K562 (cell line): ENCODE data around the gene DUSP19. TPM values are rescaled to one million over a fixed set of nuclear protein-coding genes. Genes with fewer than 3 reads are reported as not detected.
A peak's percentile ranks its signal among the peaks of the same experiment; 100 is the strongest.

Experiments
- ATAC-seq: fragments of 200-7000 bp; cut with Tn5 transposase; 3 replicates; pipeline ENCODE4 v1.9.1; 2020; ENCODE audit warnings: moderate library complexity
- BruUV-seq: library from RNA; stranded (reverse); fragments of 400-500 nt; replicated peaks from 2 replicates; lab custom pipeline; 2021; lab: Mats Ljungman, UMichigan
- CTCF ChIA-PET: fragments of 300-600 bp; formaldehyde crosslinking; extraction: SDS; loops from one replicate; lab custom pipeline; 2021; ENCODE audit warnings: low intra/inter-chr PET ratio; lab: Yijun Ruan, JAX
- POLR2A ChIA-PET: fragments of 300-600, 350-650 bp; sonication (Branson Sonifier 250); formaldehyde crosslinking; extraction: SDS; loops from one replicate; lab custom pipeline; 2021; ENCODE audit warnings: antibody characterized with exemption, inconsistent platforms; lab: Yijun Ruan, JAX
- DNase-seq, 4 experiments: peaks; one replicate each; pipeline versions ENCODE4 v3.0.0 to v3.0.0-alpha.2; 2011 to 2018; ENCODE audit warnings: low spot score in 3 of 4, mixed read lengths in 3 of 4; ENCODE audit errors: extremely low read depth in 1 of 4
- FAIRE-seq: peaks from 2 replicates; lab custom pipeline; 2011; peaks lifted over from hg19 to GRCh38; lab: Jason Lieb, UNC
- H2AFZ ChIP-seq: 2 replicates; pipeline ENCODE4 v1.6.0; 2011; ENCODE audit warnings: low read depth, low read length, control low read depth, inconsistent platforms
- H3K27ac ChIP-seq: fragments of 200-600 bp; 3 replicates; pipeline ENCODE4 v1.8.0; 2011; ENCODE audit warnings: low read depth, mild to moderate bottlenecking, control low read depth, inconsistent platforms, low read length, moderate library complexity, mixed read lengths; ENCODE audit errors: extremely low read depth
- H3K27me3 ChIP-seq, 2 experiments: fragments of 300-600 bp in 1 of 2; 2 replicates in 1 of 2; 3 replicates in 1 of 2; pipeline versions ENCODE4 v1.6.0 to v1.8.0; 2011; ENCODE audit warnings: inconsistent platforms in 2 of 2, low read length in 2 of 2, mild to moderate bottlenecking in 1 of 2, mixed read lengths in 1 of 2, moderate library complexity in 1 of 2; ENCODE audit not compliant: control insufficient read depth in 2 of 2, insufficient read depth in 2 of 2
- H3K36me3 ChIP-seq: fragments of 300-600 bp; 3 replicates; pipeline ENCODE4 v1.8.0; 2011; ENCODE audit warnings: mild to moderate bottlenecking, low read length, inconsistent platforms; ENCODE audit not compliant: control insufficient read depth, insufficient read depth
- H3K4me1 ChIP-seq, 2 experiments: fragments of 200-600 bp in 1 of 2; replicated peaks in 1 of 2; 2 replicates in 1 of 2; 3 replicates in 1 of 2; pipeline versions ENCODE4 v1.5.1 to v1.8.0; 2011; ENCODE audit warnings: inconsistent platforms in 2 of 2, low read length in 2 of 2, mild to moderate bottlenecking in 1 of 2, mixed read lengths in 1 of 2, moderate library complexity in 1 of 2; ENCODE audit not compliant: control insufficient read depth in 2 of 2, insufficient read depth in 2 of 2
- H3K4me2 ChIP-seq: 2 replicates; pipeline ENCODE4 v1.6.1; 2011; ENCODE audit warnings: low read length, control low read depth, inconsistent platforms, mixed read lengths; ENCODE audit not compliant: insufficient read depth
- H3K4me3 ChIP-seq: fragments of 200-600 bp; sonication (generic), shearing (Covaris generic); 2 replicates; pipeline ENCODE4 v1.5.1; 2016; ENCODE audit warnings: control low read depth, inconsistent platforms
- H3K79me2 ChIP-seq: fragments of 200-600 bp; 3 replicates; pipeline ENCODE4 v1.8.0; 2011; ENCODE audit warnings: low read length, inconsistent platforms; ENCODE audit not compliant: control insufficient read depth, insufficient read depth
- H3K9ac ChIP-seq, 2 experiments: 2 replicates each; pipeline versions ENCODE4 v1.6.0 to v1.6.1; 2011; ENCODE audit warnings: low read depth in 2 of 2, low read length in 2 of 2, control low read depth in 1 of 2, inconsistent platforms in 1 of 2, mild to moderate bottlenecking in 1 of 2, mixed read lengths in 1 of 2; ENCODE audit not compliant: insufficient read depth in 1 of 2
- H3K9me1 ChIP-seq: one replicate; pipeline ENCODE4 v1.6.0; 2011; ENCODE audit warnings: inconsistent platforms, mild to moderate bottlenecking, low read length, moderate library complexity; ENCODE audit not compliant: control insufficient read depth, insufficient read depth
- H3K9me3 ChIP-seq: replicated peaks from 2 replicates; pipeline ENCODE4 v1.5.1; 2011; ENCODE audit warnings: low read depth, low read length, inconsistent platforms; ENCODE audit not compliant: control insufficient read depth, insufficient read depth
- H4K20me1 ChIP-seq: replicated peaks from 2 replicates; pipeline ENCODE4 v1.6.1; 2011; ENCODE audit warnings: low read length, inconsistent platforms, mixed read lengths; ENCODE audit not compliant: control insufficient read depth, insufficient read depth
- CBFA2T2 ChIP-seq: fragments of 450-650 bp; conservative IDR thresholded peaks from 2 replicates; pipeline ENCODE4 v1.6.1; 2017; ENCODE audit warnings: mild to moderate bottlenecking
- ELF1 ChIP-seq: fragments of 200-800 bp; sonication (Bioruptor generic); IDR thresholded peaks from 2 replicates; pipeline ENCODE4 v1.6.1; 2016; ENCODE audit warnings: missing genetic modification characterization, missing compliant biosample characterization
- EWSR1 ChIP-seq: fragments of 450-650 bp; IDR thresholded peaks from 2 replicates; pipeline ENCODE4 v1.6.1; 2018; ENCODE audit warnings: borderline replicate concordance, mild to moderate bottlenecking, low read depth, moderate library complexity; ENCODE audit not compliant: partially characterized antibody
- HDAC3 ChIP-seq: fragments of 450-650 bp; IDR thresholded peaks from 2 replicates; pipeline ENCODE4 v1.6.1; 2018; ENCODE audit warnings: borderline replicate concordance, mild to moderate bottlenecking, moderate library complexity; ENCODE audit not compliant: partially characterized antibody
- HDAC6 ChIP-seq: IDR thresholded peaks from 2 replicates; pipeline ENCODE4 v1.6.1; 2012; ENCODE audit warnings: low read depth, mild to moderate bottlenecking, control low read depth, inconsistent platforms, low read length, moderate library complexity
- HMG20B ChIP-seq: fragments of 250-450 bp; sonication (Bioruptor Pico); IDR thresholded peaks from 2 replicates; pipeline ENCODE4 v1.5.0; 2021; ENCODE audit warnings: mild to moderate bottlenecking
- HNRNPUL1 ChIP-seq: fragments of 200-400 bp; formaldehyde crosslinking; IDR thresholded peaks from 2 replicates; pipeline ENCODE4 v1.6.1; 2017; ENCODE audit warnings: low read length
- MIER1 ChIP-seq: fragments of 450-650 bp; IDR thresholded peaks from 2 replicates; pipeline ENCODE4 v1.6.1; 2016; ENCODE audit warnings: antibody characterized with exemption, mild to moderate bottlenecking, low read depth
- RBM14 ChIP-seq: fragments of 200-400 bp; formaldehyde crosslinking; IDR thresholded peaks from 2 replicates; pipeline ENCODE4 v1.6.1; 2018; ENCODE audit warnings: low read depth, mild to moderate bottlenecking, low read length, moderate library complexity, borderline replicate concordance; ENCODE audit not compliant: insufficient read depth
- SIN3B ChIP-seq: fragments of 450-650 bp; IDR thresholded peaks from 2 replicates; pipeline ENCODE4 v1.6.1; 2017; ENCODE audit warnings: low read depth, mild to moderate bottlenecking, moderate library complexity
- SP1 ChIP-seq: sonication (generic); formaldehyde crosslinking; IDR thresholded peaks from 2 replicates; pipeline ENCODE4 v1.8.1; 2022; ENCODE audit warnings: mild to moderate bottlenecking, missing genetic modification reagents
- TBP ChIP-seq: optimal IDR thresholded peaks from 2 replicates; pipeline ENCODE3; 2011; ENCODE audit warnings: low read depth, low read length, improper control_type of control experiment
- ZBTB8A ChIP-seq: fragments of 450-650 bp; IDR thresholded peaks from 2 replicates; pipeline ENCODE4 v1.6.1; 2018; ENCODE audit warnings: mild to moderate bottlenecking, moderate library complexity; ENCODE audit not compliant: partially characterized antibody
- ZEB2 ChIP-seq: fragments of 450-650 bp; IDR thresholded peaks from 2 replicates; pipeline ENCODE4 v1.6.1; 2016
- ZNF57 ChIP-seq: fragments of 450-650 bp; formaldehyde crosslinking; IDR thresholded peaks from 2 replicates; pipeline ENCODE4 v1.4.0; 2020; ENCODE audit warnings: mild to moderate bottlenecking, moderate library complexity
- ZNF586 ChIP-seq: fragments of 450-650 bp; formaldehyde crosslinking; conservative IDR thresholded peaks from 2 replicates; pipeline ENCODE4 v1.4.0; 2020; ENCODE audit warnings: mild to moderate bottlenecking, moderate library complexity
- WGBS: fragments of 100-300 bp; shearing (Covaris generic); methylation state at CpG from one replicate; pipeline ENCODE4 v1.1.6; 2016; ENCODE audit warnings: low coverage, mixed read lengths; ENCODE audit not compliant: insufficient coverage; ENCODE audit errors: missing lambda C conversion rate; 5-methylcytosine and 5-hydroxymethylcytosine counted together
- in situ Hi-C: fragments of 300-500 bp; cut with MboI; formaldehyde crosslinking; loops from 4 replicates; pipeline ENCODE4 v1.15.0; 2018; ENCODE audit warnings: inconsistent platforms, mixed read lengths
- intact Hi-C: fragments of 100-400 bp; cut with micrococcal nuclease; formaldehyde crosslinking; loops from 2 replicates; pipeline ENCODE4 v1.14.2; 2022
- polyA plus RNA-seq, 8 experiments: library from polyadenylated mRNA; depleted of rRNA in 4 of 8; stranded (reverse) in 5 of 8; unstranded in 3 of 8; fragments of >200 nt; fragmentation: Nextera tagmentation in 2 of 8; fragmentation: Illumina TruSeq in 1 of 8; extraction: Ambion mirVana in 2 of 8; extraction: Trizol in 1 of 8; gene quantifications; 2 replicates each; pipeline versions ENCODE4 v1.2.1 to v1.2.3, GENCODE V29; 2011 to 2014; ENCODE audit warnings: inconsistent platforms in 1 of 8, missing spikeins in 1 of 8
- total RNA-seq, 7 experiments: library from RNA; depleted of rRNA in 6 of 7; stranded (reverse); fragments of >200 nt in 6 of 7; fragmentation: Illumina TruSeq in 2 of 7; extraction: Trizol in 2 of 7; gene quantifications; 2 replicates each; pipeline versions ENCODE4 v1.2.1 to v1.2.3, GENCODE V29; 2011 to 2021; ENCODE audit warnings: low replicate concordance in 1 of 7
- TF ChIP-seq, protein P1 (sequence below): fragments of 450-650 bp; conservative IDR thresholded peaks from 2 replicates; pipeline ENCODE4 v1.6.1; 2016; ENCODE audit warnings: missing genetic modification characterization, low read depth, mild to moderate bottlenecking, control low read depth, missing compliant biosample characterization

The DUSP19 gene
- total and polyA plus RNA-seq, 9 of the 15 experiments (the other 6 are each of a cell fraction or from before 2014, with no cell fraction given): 1.6 to 6.3 (median 3.1) TPM

DNA sequence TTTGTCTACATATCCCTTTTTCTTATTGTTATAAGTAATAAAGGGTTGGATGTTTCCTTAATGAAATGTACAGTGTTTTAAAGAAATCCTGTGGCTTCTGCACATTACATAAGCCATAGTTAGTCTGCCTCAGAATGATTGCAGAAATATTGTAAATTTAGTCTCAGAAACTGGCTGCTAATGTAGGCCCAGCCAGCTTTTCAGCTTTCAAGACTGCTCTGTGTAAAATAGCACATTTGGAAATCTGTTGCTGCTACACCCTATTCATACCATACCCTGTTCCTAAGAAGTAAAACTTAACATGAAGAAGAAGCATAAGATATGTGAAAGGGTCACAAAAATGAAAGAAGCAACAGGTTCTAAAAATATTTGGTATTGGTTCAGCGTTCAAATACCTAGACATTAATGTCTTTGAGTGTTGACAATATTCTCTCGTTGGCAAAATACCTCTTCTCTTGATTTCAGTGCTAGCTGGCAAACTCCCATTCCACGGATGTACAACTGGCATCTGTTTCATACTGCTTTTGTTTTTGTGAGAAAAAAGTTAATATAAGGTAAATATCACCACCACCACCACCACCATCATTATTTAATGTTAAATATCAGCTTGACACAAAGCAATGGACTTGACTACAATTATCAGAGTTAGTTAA lies 21.1 kb upstream of the DUSP19 start:
- Histone ChIP-seq H3K9me1 (no peaks in the 10 kb centered on the region), H2AFZ (peak overlapping the region; percentile 0), H3K4me3 (no peak overlapping the region), H4K20me1 (no peaks in the 10 kb centered on the region), H3K4me1 (peaks cover 0 to 10% of the 10 kb centered on the region in 2 experiments; a peak in 3 of 5 replicates), H3K9me3 (0 out of 2 replicates have a peak, but pooled peaks cover 2% of the 10 kb centered on the region), H3K36me3 (no peaks in the 10 kb centered on the region), H3K9ac (no peak overlapping the region), H3K79me2 (no peaks in the 10 kb centered on the region), H3K27ac (no peak overlapping the region), H3K4me2 (no peak overlapping the region), H3K27me3 (no peaks in the 10 kb centered on the region)
- in situ Hi-C loops: no loop called here
- WGBS: 26% methylated on average over 3 of the region's 3 CpGs
- no TSS peak for BruUV-seq
- ATAC-seq (peak; percentile 14; the same call in 1 of the 3 replicates), DNase-seq (no peak), FAIRE-seq (no peak)
- TF ChIP-seq, protein P1, sequence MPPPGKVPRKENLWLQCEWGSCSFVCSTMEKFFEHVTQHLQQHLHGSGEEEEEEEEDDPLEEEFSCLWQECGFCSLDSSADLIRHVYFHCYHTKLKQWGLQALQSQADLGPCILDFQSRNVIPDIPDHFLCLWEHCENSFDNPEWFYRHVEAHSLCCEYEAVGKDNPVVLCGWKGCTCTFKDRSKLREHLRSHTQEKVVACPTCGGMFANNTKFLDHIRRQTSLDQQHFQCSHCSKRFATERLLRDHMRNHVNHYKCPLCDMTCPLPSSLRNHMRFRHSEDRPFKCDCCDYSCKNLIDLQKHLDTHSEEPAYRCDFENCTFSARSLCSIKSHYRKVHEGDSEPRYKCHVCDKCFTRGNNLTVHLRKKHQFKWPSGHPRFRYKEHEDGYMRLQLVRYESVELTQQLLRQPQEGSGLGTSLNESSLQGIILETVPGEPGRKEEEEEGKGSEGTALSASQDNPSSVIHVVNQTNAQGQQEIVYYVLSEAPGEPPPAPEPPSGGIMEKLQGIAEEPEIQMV (tag): no peak
- TF ChIP-seq CBFA2T2 (no peak), SIN3B (no peak), HNRNPUL1 (no peak), SP1 (no peak), EWSR1 (no peak), HMG20B (no peak), ZBTB8A (no peak), TBP (no peak), HDAC3 (no peak), ZEB2 (no peak), ELF1 (tag) (no peak), MIER1 (no peak), ZNF586 (CRISPR knock-in tag) (no peak), RBM14 (no peak), HDAC6 (no peak), ZNF57 (CRISPR knock-in tag) (no peak)
- ChIA-PET POLR2A (interaction anchor here (1.0 to 1.3 kb wide), 2 partner anchors 11 to 16 kb away, joined by 3 to 5 read pairs; no protein-coding TSS in a partner anchor), CTCF (no interaction called here)
- intact Hi-C loops: no loop called here
